GM21526 (cell line): ENCODE data around the gene DNASE1.

Source experiments
- ATAC-seq: cut with Tn5 transposase; IDR thresholded peaks from one replicate; pipeline ENCODE4 v1.9.1; 2021; ENCODE audit warnings: moderate library complexity; ENCODE audit not compliant: unreplicated experiment, low FRiP score

Gene DNASE1

DNA sequence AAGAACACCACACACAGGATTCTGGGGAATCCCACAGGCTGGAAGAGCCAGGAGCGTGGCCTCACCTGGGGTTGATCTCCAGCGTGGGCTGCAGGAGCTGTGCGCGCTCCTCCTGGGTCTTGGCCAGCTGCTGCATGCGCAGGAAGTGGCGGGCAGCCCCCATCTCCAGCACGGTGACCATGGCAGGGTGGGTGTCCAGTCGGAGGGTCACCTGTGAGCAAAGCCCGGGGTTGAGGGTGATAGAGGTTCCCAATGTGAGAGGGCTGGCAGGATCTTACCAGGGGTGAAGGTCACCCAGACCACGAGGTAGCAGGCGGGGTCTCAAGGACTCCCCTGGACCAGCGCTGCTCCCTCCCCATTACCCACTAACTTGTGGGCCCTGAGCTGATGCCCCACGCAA, 7.4 kb downstream of the DNASE1 start:
- ATAC-seq: no peak

GRCh38 chr16:3662601-3663000, 8.1 kb downstream of the DNASE1 start:
- no peak for ATAC-seq

GRCh38 chr16:3664187-3664896, 9.9 kb downstream of the DNASE1 start:
- ATAC-seq: no peak

- ATAC-seq: no peak
Observed at GRCh38 chr16:3665508-3665907, 11.0 kb downstream of the DNASE1 start.

DNA sequence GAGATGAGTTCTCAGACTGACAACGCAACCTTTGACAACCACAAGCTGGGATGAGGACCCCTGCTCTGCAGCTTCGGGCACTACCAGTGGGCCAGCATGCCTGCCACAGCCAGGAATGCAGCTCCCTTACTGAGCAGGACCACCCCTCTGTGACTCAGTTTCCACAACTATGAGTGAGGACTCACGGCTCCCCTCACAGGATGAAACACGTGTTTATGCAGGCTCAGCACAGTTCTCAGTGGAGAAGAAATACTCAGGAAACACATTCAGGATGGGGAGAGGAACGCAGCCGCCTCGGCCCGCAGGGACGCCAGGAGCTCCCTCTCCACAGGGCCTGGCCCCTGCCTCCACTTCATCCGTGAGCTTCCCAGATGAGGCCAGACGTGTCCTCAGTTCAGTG, 14.1 kb downstream of the DNASE1 start:
- no peak for ATAC-seq

DNA sequence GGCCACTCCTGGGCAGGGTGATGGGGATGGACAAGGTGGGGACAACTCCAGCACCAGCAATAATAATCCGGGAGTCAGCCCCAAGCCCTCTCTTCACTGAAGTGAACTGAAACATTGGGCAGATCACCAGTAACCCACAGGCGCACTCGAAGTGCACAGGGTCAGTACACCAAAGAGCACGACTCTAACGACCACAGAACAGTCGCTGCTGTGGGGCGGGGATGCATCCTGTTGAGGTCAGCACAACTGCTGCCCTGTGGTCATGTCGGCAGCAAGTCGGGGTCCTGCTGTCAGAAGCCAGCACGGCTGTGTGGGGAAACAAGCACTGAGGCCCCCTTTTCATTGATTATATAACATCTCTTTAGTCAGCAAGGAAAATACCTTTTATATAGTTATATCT, 14.6 kb downstream of the DNASE1 start:
- ATAC-seq: no peak

- no peak for ATAC-seq
Observed at GRCh38 chr16:3670711-3671110, 16.2 kb downstream of the DNASE1 start.

GRCh38 chr16:3671424-3671823, 16.9 kb downstream of the DNASE1 start:
- no peak for ATAC-seq

- ATAC-seq: no peak
Observed at GRCh38 chr16:3672571-3673041, 18.1 kb downstream of the DNASE1 start.

DNA sequence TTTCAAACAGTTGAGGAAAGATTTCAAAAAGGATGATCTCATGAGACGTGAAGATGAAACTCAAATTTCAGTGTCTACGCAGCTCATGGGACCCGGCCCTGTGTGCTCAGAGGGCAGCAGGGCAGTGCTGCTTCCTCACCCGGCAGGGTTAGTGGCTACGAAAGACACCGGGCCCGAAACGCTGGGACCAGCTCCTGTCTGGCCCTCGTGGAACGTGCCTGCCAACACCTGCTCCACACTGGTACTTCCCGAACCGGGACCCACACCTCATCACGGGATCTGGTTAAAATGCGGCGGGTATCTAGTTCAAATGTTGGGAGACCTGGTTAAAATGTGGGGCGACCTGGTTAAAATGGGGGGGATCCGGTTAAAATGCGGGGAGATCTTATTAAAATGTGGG, 18.7 kb downstream of the DNASE1 start:
- ATAC-seq: no peak

DNA sequence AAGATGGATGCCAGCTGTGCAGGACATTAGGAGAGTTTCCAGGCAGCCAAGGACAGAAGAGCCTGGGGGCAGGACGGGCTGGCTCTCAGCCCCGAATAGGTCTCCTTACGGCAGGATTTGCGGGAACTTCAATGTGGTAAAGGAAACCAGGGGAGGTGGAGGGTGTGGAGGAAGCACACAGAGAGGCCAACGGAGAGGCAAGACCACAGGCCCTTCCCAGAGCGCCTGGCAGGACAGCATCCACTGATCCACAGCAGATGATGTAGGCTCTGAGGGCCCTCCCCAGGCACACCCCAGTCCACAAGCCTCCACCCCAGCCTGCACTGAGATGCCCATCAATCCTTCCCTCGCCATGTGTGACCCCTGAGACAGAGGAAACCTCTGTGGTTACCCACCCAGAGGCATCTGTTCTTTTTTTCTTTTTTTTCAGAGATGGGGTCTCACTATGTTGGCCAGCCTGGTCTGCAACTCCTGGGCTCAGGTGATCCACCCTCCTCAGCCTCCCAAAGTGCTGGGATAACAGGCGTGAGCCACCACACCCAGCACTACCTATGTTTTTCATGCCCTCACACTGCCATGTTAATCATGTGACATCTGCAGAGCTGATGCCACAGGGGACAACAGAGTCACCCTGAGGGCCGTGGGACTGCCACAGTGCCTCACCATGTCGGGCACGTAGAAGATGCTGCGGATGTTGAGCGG, 19.3 kb downstream of the DNASE1 start:
- no peak for ATAC-seq

DNA sequence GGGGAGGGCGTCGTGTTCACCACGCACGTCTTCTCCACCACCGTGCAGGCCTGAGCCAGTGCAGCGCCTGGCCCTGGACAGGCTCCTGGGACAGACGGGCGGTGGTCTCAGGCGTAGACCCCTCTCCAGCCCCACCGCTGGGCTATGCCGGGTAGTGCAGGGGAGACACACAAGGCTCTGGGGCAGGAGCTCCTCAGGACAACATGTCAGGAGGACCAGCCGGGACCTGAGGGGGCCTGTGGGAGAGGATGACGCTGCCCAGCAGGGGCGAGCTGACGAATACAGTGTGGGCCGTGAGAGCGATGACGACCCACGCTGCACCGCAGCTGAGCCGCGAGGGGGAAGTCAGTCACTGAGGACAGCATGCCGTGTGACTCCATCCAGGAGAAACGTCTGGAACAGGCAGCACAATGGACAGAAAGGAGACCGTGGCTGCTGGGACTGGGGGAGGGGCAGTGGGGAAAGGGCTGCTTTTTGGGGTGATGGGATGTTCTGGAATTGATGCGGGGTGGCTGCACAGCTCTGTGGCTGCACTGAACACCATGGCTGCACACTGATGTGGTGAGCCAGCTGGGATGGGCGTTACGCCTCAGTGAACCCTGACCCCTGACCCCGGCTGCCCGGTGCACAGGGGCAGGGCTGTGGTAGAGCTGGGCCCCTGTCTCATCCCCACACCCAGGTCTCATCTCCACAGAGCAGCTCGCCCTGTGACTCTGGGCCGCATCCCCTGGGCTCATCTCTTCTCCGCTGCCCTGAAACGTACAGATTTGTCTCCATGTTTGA, 20.2 kb downstream of the DNASE1 start:
- ATAC-seq: no peak

GRCh38 chr16:3675601-3676130, 21.2 kb downstream of the DNASE1 start:
- ATAC-seq: no peak

DNA sequence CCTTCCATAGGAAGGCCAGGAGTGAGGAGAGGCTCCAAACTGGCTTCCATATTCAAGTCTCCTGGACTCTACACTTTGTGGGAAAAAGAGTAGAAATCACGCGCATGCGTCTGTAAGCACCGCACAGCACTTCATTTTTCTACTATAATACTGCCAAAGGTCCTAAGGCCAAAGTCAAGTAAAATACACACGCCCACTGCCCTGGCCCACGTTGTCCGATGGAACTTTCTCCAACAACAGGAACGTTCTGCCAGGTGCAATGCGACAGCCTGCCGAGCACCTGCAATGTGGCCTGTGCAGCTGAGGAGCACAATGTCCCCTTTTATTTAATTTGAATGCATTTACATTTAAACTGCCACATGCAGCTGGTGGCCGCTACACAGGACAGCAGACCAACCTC, 23.5 kb downstream of the DNASE1 start:
- ATAC-seq: no peak

DNA sequence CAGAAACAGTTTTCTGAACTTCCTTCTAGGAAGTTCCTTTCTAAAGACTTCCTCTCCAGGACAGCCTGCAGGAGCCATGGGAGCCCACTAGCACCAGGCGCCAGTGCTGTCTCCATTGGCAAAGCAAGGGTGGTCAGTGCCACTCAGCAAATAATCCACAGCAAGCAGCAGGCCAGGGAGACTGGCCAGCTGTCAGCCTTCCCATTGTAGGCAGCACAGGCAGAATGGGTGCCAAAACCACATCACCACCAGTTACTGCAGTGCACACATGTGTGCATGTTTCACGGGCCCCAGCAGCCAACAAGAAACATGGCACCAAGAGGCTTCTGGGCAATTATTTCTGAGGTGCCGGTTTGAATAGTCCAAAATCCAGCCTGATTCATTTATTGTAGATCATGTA, 26.7 kb downstream of the DNASE1 start:
- no peak for ATAC-seq

DNA sequence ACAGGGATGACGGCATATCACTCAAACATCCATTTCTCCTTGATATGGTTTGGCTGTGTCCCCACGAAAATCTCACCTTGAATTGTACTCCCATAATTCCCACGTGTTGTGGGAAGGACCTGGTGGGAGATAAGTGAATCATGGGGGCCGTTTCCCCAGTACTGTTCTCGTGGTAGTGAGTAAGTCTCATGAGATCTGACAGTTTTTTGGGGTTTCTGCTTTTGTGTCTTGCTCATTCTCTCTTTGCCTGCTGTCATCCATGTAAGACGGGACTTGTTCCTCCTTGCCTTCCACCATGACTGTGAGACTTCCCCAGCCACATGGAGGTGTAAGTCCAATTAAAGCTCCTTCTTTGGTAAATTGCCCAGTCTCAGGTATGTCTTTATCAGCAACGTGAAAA, 32.5 kb downstream of the DNASE1 start:
- no peak for ATAC-seq

DNA sequence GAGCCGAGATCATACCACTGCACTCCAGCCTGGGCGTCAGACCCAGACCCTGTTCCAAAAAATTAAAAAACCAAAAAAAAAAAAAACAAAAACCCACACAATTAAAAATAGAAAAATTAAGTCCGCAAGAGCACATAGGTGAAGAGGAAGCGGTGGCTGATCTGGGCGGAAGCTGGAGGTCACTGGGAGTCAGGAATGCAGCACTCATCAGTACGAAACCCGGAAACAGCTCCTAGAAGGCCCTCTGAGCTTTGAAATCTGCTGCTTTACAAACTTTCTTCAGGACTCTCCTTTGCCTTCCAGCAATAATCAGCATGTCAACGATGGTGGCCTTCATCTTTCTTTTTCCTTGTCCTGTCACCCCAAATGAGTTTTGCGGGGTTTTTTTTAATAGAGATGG, 33.3 kb downstream of the DNASE1 start:
- ATAC-seq: no peak

- no peak for ATAC-seq
Observed at GRCh38 chr16:3689731-3690130, 35.2 kb downstream of the DNASE1 start.

DNA sequence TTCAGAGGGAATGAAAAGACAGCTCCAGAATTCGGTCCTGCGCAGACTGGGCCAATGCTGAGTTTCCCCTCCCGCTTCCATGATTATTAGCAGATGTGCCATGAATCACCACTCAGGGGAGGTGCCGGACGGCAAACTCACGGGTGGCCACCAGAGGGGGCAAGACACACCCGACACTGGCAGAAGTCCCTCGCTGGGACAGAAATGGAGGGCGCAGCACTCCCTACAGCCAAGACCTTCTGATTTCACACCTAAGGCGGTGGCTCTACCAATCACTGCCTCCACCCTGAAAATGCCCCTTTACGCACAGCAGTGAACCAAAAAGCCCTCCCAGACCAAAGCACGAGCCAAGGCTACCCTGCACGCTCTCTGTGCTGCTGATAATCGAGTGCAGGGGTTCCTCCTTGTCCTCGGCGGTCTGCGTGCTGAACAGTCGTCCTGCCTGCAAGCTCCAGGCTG, 36.0 kb downstream of the DNASE1 start:
- peak; percentile 66 for ATAC-seq

- ATAC-seq: no peak
Observed at GRCh38 chr16:3690980-3691720, 36.7 kb downstream of the DNASE1 start.
